ENCODE results near the gene NAP1L4.

The NAP1L4 gene

GRCh38 chr11:2902784-2903671 is 89.1 kb downstream of the NAP1L4 start:
- no peak for DNase-seq

GRCh38 chr11:2901854-2902783 is 90.0 kb downstream of the NAP1L4 start:
- DNase-seq: peak; percentile 98

- no peak for DNase-seq
These were observed 90.8 kb downstream of the NAP1L4 start for GRCh38 chr11:2901196-2901796.

- DNase-seq: peak; percentile 44
These were observed 92.9 kb downstream of the NAP1L4 start for GRCh38 chr11:2899080-2899783.

GRCh38 chr11:2898366-2899079 is 93.6 kb downstream of the NAP1L4 start:
- peak; percentile 91 for DNase-seq

- DNase-seq: no peak
These were observed 95.1 kb downstream of the NAP1L4 start for GRCh38 chr11:2897048-2897447.

GRCh38 chr11:2896047-2896446 is 96.1 kb downstream of the NAP1L4 start:
- no peak for DNase-seq

All from hematopoietic multipotent progenitor cell treated with erythropoietin and hydrocortisone succinate and interleukin-3 and kit ligand, for 4 days (in vitro differentiated cells).